ENCODE data around the gene ZNF655.

The ZNF655 gene

GRCh38 chr7:99625961-99626360 lies 67.5 kb downstream of the ZNF655 start:
- TF ChIP-seq ZNF514 (tag by site-specific recombination; IDR thresholded peaks at IDR 0.05) (no peak), ZNF777 (tag by site-specific recombination; IDR thresholded peaks at IDR 0.05; ENCODE audit: borderline replicate concordance) (no peak), ZNF501 (tag by site-specific recombination; IDR thresholded peaks at IDR 0.05) (no peak), ZNF274 (IDR thresholded peaks at IDR 0.05; ENCODE audit: low read length) (no peak), ZNF274 (tag by site-specific recombination; IDR thresholded peaks at IDR 0.05; ENCODE audit: borderline replicate concordance) (no peak), ZNF280D (tag by site-specific recombination; IDR thresholded peaks at IDR 0.05) (no peak), PRDM6 (tag by site-specific recombination; IDR thresholded peaks at IDR 0.05) (no peak), ZBTB8A (tag by site-specific recombination; IDR thresholded peaks at IDR 0.05) (no peak), ZBTB11 (tag by site-specific recombination; conservative IDR thresholded peaks at IDR 0.05; ENCODE audit: low read depth) (no peak), GLI4 (tag by site-specific recombination; IDR thresholded peaks at IDR 0.05) (no peak), ZNF843 (tag by site-specific recombination; IDR thresholded peaks at IDR 0.05) (no peak), PRDM4 (tag by site-specific recombination; IDR thresholded peaks at IDR 0.05) (no peak), GLIS1 (tag by site-specific recombination; IDR thresholded peaks at IDR 0.05) (no peak), ZNF624 (tag by site-specific recombination; IDR thresholded peaks at IDR 0.05) (no peak), ZBTB44 (tag by site-specific recombination; IDR thresholded peaks at IDR 0.05) (no peak)
- ChIA-PET CTCF (no interaction called here), POLR2A (no interaction called here)
- Histone ChIP-seq H3K4me1 (ENCODE audit: control insufficient read depth, insufficient read depth, low read length) (no peaks in the 10 kb centered on the region), H3K36me3 (ENCODE audit: control insufficient read depth in 2 of 2, insufficient read depth in 1 of 2, low read length in 2 of 2) (peaks cover 53 to 96% of the 10 kb centered on the region in 2 experiments), H3K27ac (ENCODE audit: extremely low read depth, low read depth, low read length) (no peak overlapping the region), H3K9me3 (ENCODE audit: control insufficient read depth, insufficient read depth, low read depth, low read length) (no peaks in the 10 kb centered on the region), H3K4me3 (ENCODE audit: low read depth, low read length) (no peak overlapping the region)

Data from HEK293 (cell line).